Measurements from ENCODE around the gene C14orf180.

GRCh38 chr14:104585966-104586697 is 6.6 kb downstream of the C14orf180 start:
- TF ChIP-seq CTCF (IDR thresholded peaks at IDR 0.05; ENCODE audit: insufficient read depth, low read depth, low read length) = no peak
- TF ChIP-seq EZH2 (IDR thresholded peaks at IDR 0.05; ENCODE audit: insufficient read depth, low read length) = no peak

All from astrocyte (in vitro differentiated cells and primary cell).